GM23338 (cell line): Measurements from ENCODE around the gene DHRS13. TPM values are rescaled to one million over a fixed set of nuclear protein-coding genes. Genes with fewer than 3 reads are reported as not detected.

Source experiments
- ATAC-seq: fragments of 200-7000 bp; cut with Tn5 transposase; 3 replicates; pipeline ENCODE4 v1.9.1; 2020
- DNase-seq: peaks from one replicate; pipeline ENCODE4 v3.0.0-alpha.2; 2015; ENCODE audit warnings: low spot score
- H2AFZ ChIP-seq: fragments of 200-600 bp; sonication (generic); 2 replicates; pipeline ENCODE4 v1.8.0; 2016; ENCODE audit warnings: antibody characterized with exemption, mild to moderate bottlenecking, moderate library complexity
- H3F3A ChIP-seq: fragments of 200-600 bp; sonication (generic); replicated peaks from 2 replicates; pipeline ENCODE4 v1.8.0; 2017; ENCODE audit warnings: antibody characterized with exemption, mixed run types, low read depth
- H3K27ac ChIP-seq: fragments of 200-600 bp; sonication (generic); 2 replicates; pipeline ENCODE4 v1.6.1; 2016; ENCODE audit warnings: low read depth
- H3K27me3 ChIP-seq: fragments of 200-600 bp; sonication (generic); 2 replicates; pipeline ENCODE4 v1.8.0; 2016; ENCODE audit warnings: mild to moderate bottlenecking, mixed run types, moderate library complexity; ENCODE audit not compliant: insufficient read depth
- H3K36me3 ChIP-seq: fragments of 200-600 bp; sonication (generic); 2 replicates; pipeline ENCODE4 v1.8.0; 2016; ENCODE audit warnings: mild to moderate bottlenecking; ENCODE audit not compliant: insufficient read depth
- H3K4me1 ChIP-seq: fragments of 200-600 bp; sonication (generic); 2 replicates; pipeline ENCODE4 v1.8.0; 2016; ENCODE audit warnings: mild to moderate bottlenecking, moderate library complexity; ENCODE audit not compliant: insufficient read depth
- H3K4me2 ChIP-seq: fragments of 200-600 bp; sonication (generic); 2 replicates; pipeline ENCODE4 v1.7.1; 2017; ENCODE audit warnings: mixed run types
- H3K4me3 ChIP-seq: fragments of 200-600 bp; sonication (generic); 2 replicates; pipeline ENCODE4 v1.6.1; 2016; ENCODE audit warnings: mixed run types
- H3K79me2 ChIP-seq: fragments of 200-600 bp; sonication (generic); replicated peaks from 2 replicates; pipeline ENCODE4 v1.8.0; 2017; ENCODE audit warnings: mild to moderate bottlenecking; ENCODE audit not compliant: insufficient read depth
- H3K9me2 ChIP-seq: fragments of 200-600 bp; sonication (generic); 2 replicates; pipeline ENCODE4 v1.8.0; 2017; ENCODE audit not compliant: insufficient read depth
- H4K20me1 ChIP-seq: fragments of 200-600 bp; sonication (generic); replicated peaks from 2 replicates; pipeline ENCODE4 v1.8.0; 2017; ENCODE audit warnings: mild to moderate bottlenecking; ENCODE audit not compliant: insufficient read depth
- H3K27ac Mint-ChIP-seq: 2 replicates; pipeline ENCODE4 v1.8.0; 2020; ENCODE audit warnings: inconsistent platforms, mild to moderate bottlenecking, moderate library complexity, mixed read lengths
- H3K27me3 Mint-ChIP-seq: 3 replicates; pipeline ENCODE4 v1.8.0; 2022; ENCODE audit warnings: low read depth, mild to moderate bottlenecking, moderate library complexity, mixed read lengths, inconsistent platforms; ENCODE audit not compliant: insufficient read depth, poor library complexity
- H3K36me3 Mint-ChIP-seq: 3 replicates; pipeline ENCODE4 v1.8.0; 2021; ENCODE audit warnings: low read depth, mild to moderate bottlenecking, inconsistent platforms, moderate library complexity, mixed read lengths
- H3K4me1 Mint-ChIP-seq: 3 replicates; pipeline ENCODE4 v1.8.0; 2020; ENCODE audit warnings: mild to moderate bottlenecking, inconsistent platforms, mixed read lengths
- H3K4me3 Mint-ChIP-seq: 3 replicates; pipeline ENCODE4 v1.8.0; 2021; ENCODE audit warnings: moderate library complexity, mild to moderate bottlenecking, inconsistent platforms, mixed read lengths
- H3K9me3 Mint-ChIP-seq: 3 replicates; pipeline ENCODE4 v1.8.0; 2020; ENCODE audit warnings: moderate library complexity, mild to moderate bottlenecking, inconsistent platforms, mixed read lengths
- EZH2 ChIP-seq: fragments of 200-600 bp; sonication (generic); IDR thresholded peaks from one replicate; pipeline ENCODE4 v1.8.0; 2017; ENCODE audit warnings: antibody characterized with exemption, mild to moderate bottlenecking, low read depth; ENCODE audit not compliant: unreplicated experiment
- NANOG ChIP-seq: IDR thresholded peaks from 2 replicates; pipeline ENCODE4 v1.6.1; 2016; ENCODE audit warnings: antibody characterized with exemption, borderline replicate concordance
- POLR2AphosphoS5 ChIP-seq: IDR thresholded peaks from 2 replicates; pipeline ENCODE4 v1.6.1; 2016; ENCODE audit warnings: antibody characterized with exemption, low read depth
- STAT1 ChIP-seq: IDR thresholded peaks from one replicate; pipeline ENCODE4 v1.6.1; 2016; ENCODE audit warnings: antibody characterized with exemption; ENCODE audit not compliant: unreplicated experiment
- ZNF331 ChIP-seq: fragments of 250-450 bp; sonication (Bioruptor Pico); IDR thresholded peaks from 2 replicates; pipeline ENCODE4 v1.5.0; 2020; ENCODE audit warnings: low read depth, mild to moderate bottlenecking, moderate library complexity
- ZNF462 ChIP-seq: fragments of 250-450 bp; sonication (Bioruptor Pico); IDR thresholded peaks from 2 replicates; pipeline ENCODE4 v1.5.0; 2020; ENCODE audit warnings: mild to moderate bottlenecking, moderate library complexity
- polyA plus RNA-seq: library from polyadenylated mRNA; unstranded; fragments of >200 nt; fragmentation: Nextera tagmentation; extraction: Ambion mirVana; gene quantifications from 2 replicates; pipeline ENCODE4 v1.2.1, GENCODE V29; 2016
- total RNA-seq: library from RNA; depleted of rRNA; stranded (reverse); fragments of >200 nt; shearing (Covaris generic); gene quantifications from 2 replicates; pipeline ENCODE4 v1.2.3, GENCODE V29; 2014

DHRS13 gene
- total and polyA plus RNA-seq, 2 experiments from 2014 or later: 5.4 to 34.2 TPM

- Histone ChIP-seq H3K4me1 (peaks cover 31% of the 10 kb centered on the region), H3K4me2 (no peak overlapping the region), H3K36me3 (peaks cover 21% of the 10 kb centered on the region), H3K27ac (peak overlapping the region; percentile 81), H3K4me3 (0 out of 2 replicates have a peak overlapping the region, but pooled peaks have one; percentile 22), H3F3A (peaks cover 16% of the 10 kb centered on the region; the same call in 1 of the 2 replicates), H2AFZ (no peak overlapping the region), H3K79me2 (peaks cover 96% of the 10 kb centered on the region), H4K20me1 (peaks cover 68% of the 10 kb centered on the region), H3K27me3 (no peaks in the 10 kb centered on the region), H3K9me2 (no peaks in the 10 kb centered on the region)
- H3K4me1 Mint-ChIP-seq: peaks cover 30% of the 10 kb centered on the region
- DNase-seq (no peak), ATAC-seq (no peak)
- TF ChIP-seq EZH2 (no peak), POLR2AphosphoS5 (no peak), ZNF331 (no peak), STAT1 (no peak), NANOG (no peak), ZNF462 (CRISPR knock-in tag) (no peak)
- peaks cover 1% of the 10 kb centered on the region for H3K27me3 Mint-ChIP-seq
- peaks cover 61% of the 10 kb centered on the region for H3K36me3 Mint-ChIP-seq
- no peak overlapping the region for H3K27ac Mint-ChIP-seq
- H3K4me3 Mint-ChIP-seq: no peak overlapping the region; the same call in 2 of the 3 replicates
- no peaks in the 10 kb centered on the region for H3K9me3 Mint-ChIP-seq
Measured at GRCh38 chr17:28946239-28946638, 43.4 kb upstream of the DHRS13 start.
